Panc1 (cell line): ENCODE measurements around the gene TRA2A. TPM values are rescaled to one million over a fixed set of nuclear protein-coding genes. Genes with fewer than 3 reads are reported as not detected.
"Not testable (repeated sequence)": the region's sequence is repeated elsewhere in the genome, so short reads cannot be mapped to it uniquely, and the experiment has no call there.

Experiments
- ATAC-seq: fragments of 200-7000 bp; cut with Tn5 transposase; 2 replicates; pipeline ENCODE4 v1.9.1; 2020; ENCODE audit warnings: mild to moderate bottlenecking, moderate library complexity
- BruUV-seq: library from RNA; stranded (reverse); fragments of 400-500 nt; replicated peaks from 2 replicates; lab custom pipeline; 2021; lab: Mats Ljungman, UMichigan
- CTCF ChIA-PET: fragments of 300-600 bp; sonication (Branson Sonifier 250); formaldehyde crosslinking; loops from one replicate; lab custom pipeline; 2022; ENCODE audit warnings: antibody characterized with exemption; lab: Charles Lee
- POLR2A ChIA-PET: fragments of 300-600 bp; sonication (Branson Sonifier 250); formaldehyde crosslinking; loops from one replicate; lab custom pipeline; 2022; ENCODE audit warnings: antibody characterized with exemption; lab: Charles Lee
- DNase-seq: peaks from one replicate; pipeline ENCODE4 v3.0.0-alpha.2; 2010; ENCODE audit warnings: low read depth, low spot score
- H3K27ac ChIP-seq: 2 replicates; pipeline ENCODE4 v1.5.1; 2011; ENCODE audit warnings: mild to moderate bottlenecking, low read length, inconsistent platforms
- H3K27me3 ChIP-seq: fragments of 200-500 bp; sonication (Bioruptor generic); 2 replicates; pipeline ENCODE4 v1.6.0; 2014; ENCODE audit warnings: low read length, inconsistent platforms; ENCODE audit not compliant: control insufficient read depth, insufficient read depth
- H3K36me3 ChIP-seq: fragments of 200-500 bp; sonication (Bioruptor generic); 2 replicates; pipeline ENCODE4 v1.5.1; 2014; ENCODE audit warnings: inconsistent platforms, mild to moderate bottlenecking, low read length, moderate library complexity; ENCODE audit not compliant: control insufficient read depth, insufficient read depth
- H3K4me1 ChIP-seq: 2 replicates; pipeline ENCODE4 v1.5.1; 2011; ENCODE audit warnings: inconsistent platforms, mild to moderate bottlenecking, low read length, moderate library complexity; ENCODE audit not compliant: control insufficient read depth, insufficient read depth
- H3K4me3 ChIP-seq, 2 experiments: 2 replicates each; pipeline ENCODE4 v1.5.1; 2011 to 2012; ENCODE audit warnings: low read depth in 2 of 2, low read length in 2 of 2, mild to moderate bottlenecking in 2 of 2, inconsistent platforms in 1 of 2, moderate library complexity in 1 of 2
- H3K9me3 ChIP-seq: fragments of 200-500 bp; sonication (Bioruptor generic); 2 replicates; pipeline ENCODE4 v1.5.1; 2014; ENCODE audit warnings: low read depth, mild to moderate bottlenecking, inconsistent platforms, low read length, moderate library complexity; ENCODE audit not compliant: control insufficient read depth, insufficient read depth
- POLR2AphosphoS5 ChIP-seq: IDR thresholded peaks from 2 replicates; pipeline ENCODE4 v1.6.1; 2012; ENCODE audit warnings: mild to moderate bottlenecking, low read depth, low read length, moderate library complexity
- SIN3A ChIP-seq: IDR thresholded peaks from 2 replicates; pipeline ENCODE4 v1.6.1; 2012; ENCODE audit warnings: low read depth, mild to moderate bottlenecking, low read length, moderate library complexity, borderline replicate concordance; ENCODE audit not compliant: insufficient read depth
- TCF7L2 ChIP-seq: IDR thresholded peaks from 2 replicates; pipeline ENCODE4 v1.6.1; 2011; ENCODE audit warnings: mild to moderate bottlenecking, low read depth, low read length, inconsistent platforms
- in situ Hi-C: cut with HindIII; loops from 2 replicates; pipeline ENCODE4 v1.10.0; 2016; ENCODE audit warnings: low sequenced_read_pairs, low pct_unique_long_range_greater_than_20kb
- intact Hi-C: fragments of 100-400 bp; cut with micrococcal nuclease; formaldehyde crosslinking; loops from one replicate; pipeline ENCODE4 v1.10.0; 2022; ENCODE audit not compliant: unreplicated experiment
- total RNA-seq: library from RNA; stranded (reverse); gene quantifications from one replicate; pipeline ENCODE4 v1.2.1, GENCODE V29; 2021; ENCODE audit not compliant: unreplicated experiment
- TF ChIP-seq, protein P1 (sequence below), 2 experiments: IDR thresholded peaks; 2 replicates each; pipeline ENCODE4 v1.6.1; 2011 to 2012; ENCODE audit warnings: low read depth in 2 of 2, control low read depth in 1 of 2, low read length in 1 of 2, mild to moderate bottlenecking in 1 of 2, moderate library complexity in 1 of 2; ENCODE audit not compliant: insufficient read depth in 1 of 2
- TF ChIP-seq, protein P2 (sequence below): fragments of 450-650 bp; IDR thresholded peaks from 2 replicates; pipeline ENCODE4 v1.5.1; 2017; ENCODE audit warnings: mild to moderate bottlenecking

The TRA2A gene
- total RNA-seq, 1 experiment from 2014 or later, result 106 TPM

DNA sequence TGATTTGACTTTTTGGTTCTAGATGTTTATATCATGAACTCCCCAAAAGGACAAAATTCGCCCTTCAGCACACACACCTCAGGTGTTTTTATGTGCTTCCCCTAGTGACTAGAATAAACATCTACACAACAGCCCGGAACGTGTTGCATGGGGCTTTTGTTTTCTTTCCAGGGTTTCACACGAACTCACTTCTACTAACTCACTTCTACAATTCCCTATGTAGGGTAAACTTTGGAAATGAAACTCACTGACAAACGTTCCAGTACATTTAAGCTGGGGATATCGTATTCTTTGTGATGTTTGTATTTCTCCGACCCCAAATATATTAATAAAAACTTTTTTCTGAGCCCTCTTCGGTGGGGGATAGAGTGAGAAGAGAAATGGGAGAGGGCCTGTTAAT is 1.4 kb downstream of the TRA2A start:
- no TSS peak for BruUV-seq
- in situ Hi-C loops (no loop called here), intact Hi-C loops (loop anchor here (5.0 kb wide), 1 partner anchor 58 kb away; the partner anchor contains the start of gene IGF2BP3)
- Histone ChIP-seq H3K4me1 (peaks cover 49% of the 10 kb centered on the region), H3K4me3 (peak overlapping the region; percentile 92 to 94), H3K9me3 (no peaks in the 10 kb centered on the region), H3K27me3 (no peaks in the 10 kb centered on the region), H3K36me3 (peaks cover 4% of the 10 kb centered on the region), H3K27ac (peak overlapping the region; percentile 97)
- CTCF ChIA-PET, result no interaction called here
- DNase-seq (no peak), ATAC-seq (no peak)
- TF ChIP-seq POLR2AphosphoS5 (no peak), SIN3A (no peak)
- TF ChIP-seq, protein P1, sequence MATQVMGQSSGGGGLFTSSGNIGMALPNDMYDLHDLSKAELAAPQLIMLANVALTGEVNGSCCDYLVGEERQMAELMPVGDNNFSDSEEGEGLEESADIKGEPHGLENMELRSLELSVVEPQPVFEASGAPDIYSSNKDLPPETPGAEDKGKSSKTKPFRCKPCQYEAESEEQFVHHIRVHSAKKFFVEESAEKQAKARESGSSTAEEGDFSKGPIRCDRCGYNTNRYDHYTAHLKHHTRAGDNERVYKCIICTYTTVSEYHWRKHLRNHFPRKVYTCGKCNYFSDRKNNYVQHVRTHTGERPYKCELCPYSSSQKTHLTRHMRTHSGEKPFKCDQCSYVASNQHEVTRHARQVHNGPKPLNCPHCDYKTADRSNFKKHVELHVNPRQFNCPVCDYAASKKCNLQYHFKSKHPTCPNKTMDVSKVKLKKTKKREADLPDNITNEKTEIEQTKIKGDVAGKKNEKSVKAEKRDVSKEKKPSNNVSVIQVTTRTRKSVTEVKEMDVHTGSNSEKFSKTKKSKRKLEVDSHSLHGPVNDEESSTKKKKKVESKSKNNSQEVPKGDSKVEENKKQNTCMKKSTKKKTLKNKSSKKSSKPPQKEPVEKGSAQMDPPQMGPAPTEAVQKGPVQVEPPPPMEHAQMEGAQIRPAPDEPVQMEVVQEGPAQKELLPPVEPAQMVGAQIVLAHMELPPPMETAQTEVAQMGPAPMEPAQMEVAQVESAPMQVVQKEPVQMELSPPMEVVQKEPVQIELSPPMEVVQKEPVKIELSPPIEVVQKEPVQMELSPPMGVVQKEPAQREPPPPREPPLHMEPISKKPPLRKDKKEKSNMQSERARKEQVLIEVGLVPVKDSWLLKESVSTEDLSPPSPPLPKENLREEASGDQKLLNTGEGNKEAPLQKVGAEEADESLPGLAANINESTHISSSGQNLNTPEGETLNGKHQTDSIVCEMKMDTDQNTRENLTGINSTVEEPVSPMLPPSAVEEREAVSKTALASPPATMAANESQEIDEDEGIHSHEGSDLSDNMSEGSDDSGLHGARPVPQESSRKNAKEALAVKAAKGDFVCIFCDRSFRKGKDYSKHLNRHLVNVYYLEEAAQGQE (IDR thresholded peaks at IDR 0.05; ENCODE audit: insufficient read depth in 1 of 2, low read depth in 2 of 2, low read length in 1 of 2), result no peak; a peak in 1 of 4 replicates
- POLR2A ChIA-PET, result interaction anchor here (0.6 to 1.1 kb wide), 4 partner anchors 13 to 97 kb away, joined by 3 to 8 read pairs (median 4); no protein-coding TSS in a partner anchor

GRCh38 chr7:23529262-23529859 is 2.4 kb downstream of the TRA2A start:
- CTCF ChIA-PET, result interaction anchor here (1.1 to 1.3 kb wide), 2 partner anchors 9 to 10 kb away, joined by 4 to 6 read pairs; no protein-coding TSS in a partner anchor
- Histone ChIP-seq H3K9me3 (no peaks in the 10 kb centered on the region), H3K36me3 (peaks cover 4% of the 10 kb centered on the region), H3K4me1 (peaks cover 53% of the 10 kb centered on the region), H3K27ac (peak overlapping the region; percentile 97), H3K27me3 (no peaks in the 10 kb centered on the region), H3K4me3 (peak overlapping the region; percentile 92 to 94)
- in situ Hi-C loops (no loop called here), intact Hi-C loops (loop anchor here (2.0 kb wide), 1 partner anchor 99 kb away; no protein-coding TSS in a partner anchor)
- ATAC-seq, result no peak
- POLR2A ChIA-PET, result interaction anchor here (0.7 kb wide), 1 partner anchor 893 kb away, joined by 4 read pairs; no protein-coding TSS in a partner anchor
- TF ChIP-seq POLR2AphosphoS5 (no peak), TCF7L2 (no peak), SIN3A (no peak)
- TF ChIP-seq, protein P2, sequence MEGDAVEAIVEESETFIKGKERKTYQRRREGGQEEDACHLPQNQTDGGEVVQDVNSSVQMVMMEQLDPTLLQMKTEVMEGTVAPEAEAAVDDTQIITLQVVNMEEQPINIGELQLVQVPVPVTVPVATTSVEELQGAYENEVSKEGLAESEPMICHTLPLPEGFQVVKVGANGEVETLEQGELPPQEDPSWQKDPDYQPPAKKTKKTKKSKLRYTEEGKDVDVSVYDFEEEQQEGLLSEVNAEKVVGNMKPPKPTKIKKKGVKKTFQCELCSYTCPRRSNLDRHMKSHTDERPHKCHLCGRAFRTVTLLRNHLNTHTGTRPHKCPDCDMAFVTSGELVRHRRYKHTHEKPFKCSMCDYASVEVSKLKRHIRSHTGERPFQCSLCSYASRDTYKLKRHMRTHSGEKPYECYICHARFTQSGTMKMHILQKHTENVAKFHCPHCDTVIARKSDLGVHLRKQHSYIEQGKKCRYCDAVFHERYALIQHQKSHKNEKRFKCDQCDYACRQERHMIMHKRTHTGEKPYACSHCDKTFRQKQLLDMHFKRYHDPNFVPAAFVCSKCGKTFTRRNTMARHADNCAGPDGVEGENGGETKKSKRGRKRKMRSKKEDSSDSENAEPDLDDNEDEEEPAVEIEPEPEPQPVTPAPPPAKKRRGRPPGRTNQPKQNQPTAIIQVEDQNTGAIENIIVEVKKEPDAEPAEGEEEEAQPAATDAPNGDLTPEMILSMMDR, result no peak
- TF ChIP-seq, protein P1 (IDR thresholded peaks at IDR 0.05; ENCODE audit: insufficient read depth in 1 of 2, low read depth in 2 of 2, low read length in 1 of 2), result no peak
- no TSS peak for BruUV-seq
- DNase-seq, result no peak

DNA sequence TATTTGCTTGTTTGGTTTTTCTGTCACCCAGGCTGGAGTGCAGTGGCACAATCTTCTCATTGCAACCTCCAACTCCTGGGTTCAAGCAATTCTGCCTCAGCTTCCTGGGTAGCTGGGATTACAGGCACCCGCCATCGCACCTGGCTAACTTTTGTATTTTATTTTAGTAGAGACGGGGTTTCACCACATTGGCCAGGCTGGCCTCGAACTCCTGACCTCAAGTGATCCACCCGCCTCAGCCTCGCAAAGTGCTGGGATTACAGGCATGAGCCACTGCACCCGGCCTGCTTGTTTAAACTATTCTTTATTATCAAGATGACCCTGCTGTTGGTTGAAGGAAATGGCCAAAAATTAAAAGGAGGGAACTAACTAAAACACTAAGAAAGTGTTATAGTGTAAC is 6.2 kb downstream of the TRA2A start:
- ATAC-seq, H3K27ac ChIP-seq, H3K4me3 ChIP-seq, H3K9me3 ChIP-seq, DNase-seq, CTCF ChIA-PET, POLR2A ChIA-PET, H3K27me3 ChIP-seq, in situ Hi-C loops, BruUV-seq, intact Hi-C loops: not testable (repeated sequence)
- Histone ChIP-seq H3K36me3 (peaks cover 13% of the 10 kb centered on the region), H3K4me1 (peaks cover 59% of the 10 kb centered on the region)
